ENCODE measurements around the gene CEP131. TPM values are rescaled to one million over a fixed set of nuclear protein-coding genes. Genes with fewer than 3 reads are reported as not detected.

The CEP131 gene
- total RNA-seq, 4 donors from 2014 or later, result 5.7 to 21.3 (median 6.8) TPM

DNA sequence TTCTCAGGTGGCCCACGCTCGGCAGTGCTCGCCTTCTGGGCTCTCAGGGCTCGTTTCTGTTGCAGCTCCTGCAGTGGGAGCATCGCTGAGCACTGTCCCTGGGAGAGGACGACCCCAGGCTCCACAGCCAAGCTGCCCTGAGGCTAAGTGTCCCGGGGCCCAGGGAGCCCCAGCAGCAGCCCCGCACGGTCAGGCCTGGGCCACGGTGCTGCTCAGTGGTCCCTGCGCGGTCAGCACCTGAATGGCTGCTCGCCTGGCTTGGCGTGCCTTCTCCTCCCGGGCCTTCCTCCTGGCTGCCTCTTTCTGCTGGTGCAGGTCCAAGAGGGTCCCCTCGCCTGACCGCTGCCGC is 23.3 kb downstream of the CEP131 start:
- H3K27ac ChIP-seq, result no peak overlapping the region
- no peaks in the 10 kb centered on the region for H3K9me3 ChIP-seq
- H3K27me3 ChIP-seq, result no peaks in the 10 kb centered on the region
- TF ChIP-seq EP300 (IDR thresholded peaks at IDR 0.05; ENCODE audit: low read depth) (no peak), POLR2A (IDR thresholded peaks at IDR 0.05) (no peak)
- H3K4me3 ChIP-seq, result no peak overlapping the region
- WGBS, 2 donors (ENCODE audit: low coverage in 1 of 2), result 94 to 100% methylated on average over 2 to 18 of the region's 18 CpGs
- H3K4me1 ChIP-seq, result no peaks in the 10 kb centered on the region
- H3K36me3 ChIP-seq, result no peaks in the 10 kb centered on the region
- in situ Hi-C loops (cut with MboI; ENCODE audit: low pct_ligation_motif_present in 1 of 4, low pct_unique_long_range_greater_than_20kb in 1 of 4, low sequenced_read_pairs in 3 of 4) (no loop called here), intact Hi-C loops (cut with DNase I; ENCODE audit: low total_unique reads) (no loop called here)
- DNase-seq, result no peak

DNA sequence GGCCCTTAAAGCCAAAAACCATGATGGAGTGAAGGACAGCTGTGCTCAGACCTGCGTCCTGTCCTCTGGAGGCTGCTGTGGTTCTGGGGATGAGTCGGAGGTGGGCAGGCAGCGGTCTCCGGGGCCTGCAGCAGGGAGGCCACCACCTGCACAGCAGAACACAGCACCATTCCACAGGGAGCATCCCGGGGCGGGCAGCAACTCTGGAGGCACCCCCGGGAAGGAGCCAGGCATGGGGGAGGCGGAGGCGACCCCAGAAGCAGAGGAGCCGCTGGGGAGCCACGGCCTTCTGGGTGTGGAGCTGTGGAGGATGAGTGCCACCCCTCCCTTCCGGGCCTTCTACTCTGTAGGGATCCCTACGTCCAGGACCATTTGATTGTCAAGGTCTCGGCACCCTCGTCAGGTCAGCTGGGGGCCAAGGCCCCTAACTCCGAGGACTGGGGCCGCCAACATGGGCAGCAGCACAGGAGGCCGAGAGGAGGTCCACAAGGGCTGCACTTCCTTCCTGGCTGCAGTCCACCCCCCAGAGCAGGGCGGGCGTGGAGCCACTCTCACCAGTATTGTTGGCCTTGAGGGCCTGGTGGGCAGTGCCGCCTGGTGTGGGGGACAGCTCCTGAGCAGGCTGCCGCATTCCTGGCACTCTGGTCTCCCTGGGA is 23.8 kb downstream of the CEP131 start:
- H3K4me3 ChIP-seq, result no peak overlapping the region
- in situ Hi-C loops (cut with MboI; ENCODE audit: low pct_ligation_motif_present in 1 of 4, low pct_unique_long_range_greater_than_20kb in 1 of 4, low sequenced_read_pairs in 3 of 4) (no loop called here), intact Hi-C loops (cut with DNase I; ENCODE audit: low total_unique reads) (no loop called here)
- TF ChIP-seq POLR2A (IDR thresholded peaks at IDR 0.05) (no peak), EP300 (IDR thresholded peaks at IDR 0.05; ENCODE audit: low read depth) (no peak), POLR2AphosphoS5 (IDR thresholded peaks at IDR 0.05) (no peak)
- TF ChIP-seq, protein P1, sequence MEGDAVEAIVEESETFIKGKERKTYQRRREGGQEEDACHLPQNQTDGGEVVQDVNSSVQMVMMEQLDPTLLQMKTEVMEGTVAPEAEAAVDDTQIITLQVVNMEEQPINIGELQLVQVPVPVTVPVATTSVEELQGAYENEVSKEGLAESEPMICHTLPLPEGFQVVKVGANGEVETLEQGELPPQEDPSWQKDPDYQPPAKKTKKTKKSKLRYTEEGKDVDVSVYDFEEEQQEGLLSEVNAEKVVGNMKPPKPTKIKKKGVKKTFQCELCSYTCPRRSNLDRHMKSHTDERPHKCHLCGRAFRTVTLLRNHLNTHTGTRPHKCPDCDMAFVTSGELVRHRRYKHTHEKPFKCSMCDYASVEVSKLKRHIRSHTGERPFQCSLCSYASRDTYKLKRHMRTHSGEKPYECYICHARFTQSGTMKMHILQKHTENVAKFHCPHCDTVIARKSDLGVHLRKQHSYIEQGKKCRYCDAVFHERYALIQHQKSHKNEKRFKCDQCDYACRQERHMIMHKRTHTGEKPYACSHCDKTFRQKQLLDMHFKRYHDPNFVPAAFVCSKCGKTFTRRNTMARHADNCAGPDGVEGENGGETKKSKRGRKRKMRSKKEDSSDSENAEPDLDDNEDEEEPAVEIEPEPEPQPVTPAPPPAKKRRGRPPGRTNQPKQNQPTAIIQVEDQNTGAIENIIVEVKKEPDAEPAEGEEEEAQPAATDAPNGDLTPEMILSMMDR (IDR thresholded peaks at IDR 0.05), result no peak
- WGBS, 2 donors (ENCODE audit: low coverage in 1 of 2), result 84% methylated on average over 21 of the region's 22 CpGs; no CpG with 5 or more reads in 1 of the 2 donors
- DNase-seq, result no peak
- H3K27ac ChIP-seq, result no peak overlapping the region
- no peaks in the 10 kb centered on the region for H3K9me3 ChIP-seq
- H3K4me1 ChIP-seq, result no peaks in the 10 kb centered on the region
- H3K36me3 ChIP-seq, result no peaks in the 10 kb centered on the region
- no peaks in the 10 kb centered on the region for H3K27me3 ChIP-seq

DNA sequence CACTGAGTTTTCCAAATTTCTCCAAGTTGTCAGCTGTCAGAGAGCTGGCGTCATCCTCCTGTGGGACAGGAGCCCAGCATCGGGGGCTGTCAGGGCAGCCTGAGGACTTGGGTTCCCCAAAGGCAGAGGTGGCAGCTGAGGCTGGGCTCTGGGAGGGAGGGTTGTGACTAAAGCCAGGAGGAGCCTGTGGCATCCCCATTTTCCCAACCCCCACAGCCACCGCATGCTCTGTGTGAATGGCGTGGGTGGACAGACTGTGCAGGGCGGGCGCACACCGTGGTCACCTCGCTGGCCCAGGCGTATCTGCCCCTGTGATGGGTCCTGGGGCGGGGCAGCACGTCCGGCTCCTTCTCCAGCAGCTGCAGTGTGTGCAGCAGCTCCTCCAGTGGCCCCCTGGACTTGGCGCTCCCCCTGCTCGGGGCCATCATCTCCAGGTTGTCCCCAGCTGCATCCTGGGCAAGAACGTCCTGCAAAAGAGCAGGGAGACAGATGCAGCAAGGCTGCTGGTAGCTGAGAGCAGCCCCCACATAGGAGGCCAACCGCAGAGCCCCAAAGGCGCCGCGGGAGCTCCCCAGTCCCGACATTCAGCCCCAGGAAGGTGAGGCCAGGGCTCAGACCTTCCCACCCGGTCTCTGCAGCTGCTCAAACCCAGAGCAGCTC is 24.8 kb downstream of the CEP131 start:
- no peaks in the 10 kb centered on the region for H3K36me3 ChIP-seq
- in situ Hi-C loops (cut with MboI; ENCODE audit: low pct_ligation_motif_present in 1 of 4, low pct_unique_long_range_greater_than_20kb in 1 of 4, low sequenced_read_pairs in 3 of 4) (no loop called here), intact Hi-C loops (cut with DNase I; ENCODE audit: low total_unique reads) (no loop called here)
- no peaks in the 10 kb centered on the region for H3K9me3 ChIP-seq
- no peaks in the 10 kb centered on the region for H3K27me3 ChIP-seq
- DNase-seq, result no peak
- TF ChIP-seq POLR2A (IDR thresholded peaks at IDR 0.05) (no peak), EP300 (IDR thresholded peaks at IDR 0.05; ENCODE audit: low read depth) (no peak), POLR2AphosphoS5 (IDR thresholded peaks at IDR 0.05) (no peak)
- TF ChIP-seq, protein P1 (IDR thresholded peaks at IDR 0.05), result no peak
- H3K27ac ChIP-seq, result no peak overlapping the region
- H3K4me1 ChIP-seq, result no peaks in the 10 kb centered on the region
- no peak overlapping the region for H3K4me3 ChIP-seq
- WGBS, 2 donors (ENCODE audit: low coverage in 1 of 2), result 88 to 100% methylated on average over 1 to 18 of the region's 21 CpGs

DNA sequence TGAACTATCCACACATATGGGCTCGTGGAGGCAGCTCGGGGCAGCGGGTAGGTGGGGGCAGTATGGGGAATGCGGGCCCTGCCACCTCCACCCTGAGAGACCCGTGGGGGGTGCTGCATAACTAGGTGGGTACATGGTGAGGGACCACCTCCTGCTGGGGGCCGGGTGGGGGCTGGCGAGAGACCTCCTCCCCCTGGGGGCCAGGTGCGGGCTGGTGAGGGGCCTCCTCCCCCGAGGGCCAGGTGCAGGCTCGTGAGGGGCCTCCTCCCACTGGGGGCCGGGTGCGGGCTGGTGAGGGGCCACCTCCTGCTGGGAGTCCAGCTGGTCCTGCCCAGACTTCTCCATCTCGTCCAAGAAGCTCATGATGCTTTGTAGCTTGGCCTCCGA is 25.4 kb downstream of the CEP131 start:
- intact Hi-C loops (cut with DNase I; ENCODE audit: low total_unique reads), result no loop called here
- DNase-seq, result no peak
- H3K27ac ChIP-seq, result no peak overlapping the region
- H3K4me3 ChIP-seq, result no peak overlapping the region
- TF ChIP-seq, protein P1 (IDR thresholded peaks at IDR 0.05), result no peak
- TF ChIP-seq EP300 (IDR thresholded peaks at IDR 0.05; ENCODE audit: low read depth) (no peak), POLR2AphosphoS5 (IDR thresholded peaks at IDR 0.05) (no peak), POLR2A (IDR thresholded peaks at IDR 0.05) (no peak)
- no peaks in the 10 kb centered on the region for H3K27me3 ChIP-seq
- WGBS, 2 donors (ENCODE audit: low coverage in 1 of 2), result 86% methylated on average over 14 of the region's 14 CpGs; no CpG with 5 or more reads in 1 of the 2 donors
- H3K9me3 ChIP-seq, result no peaks in the 10 kb centered on the region
- H3K36me3 ChIP-seq, result no peaks in the 10 kb centered on the region
- in situ Hi-C loops (cut with MboI; ENCODE audit: low pct_ligation_motif_present in 1 of 4, low pct_unique_long_range_greater_than_20kb in 1 of 4, low sequenced_read_pairs in 3 of 4), result no loop called here
- H3K4me1 ChIP-seq, result no peaks in the 10 kb centered on the region
